GM23338 (cell line): ENCODE results near the gene RNASE8. TPM values are rescaled to one million over a fixed set of nuclear protein-coding genes. Genes with fewer than 3 reads are reported as not detected.

ENCODE experiments used
- ATAC-seq: fragments of 200-7000 bp; cut with Tn5 transposase; 3 replicates; pipeline ENCODE4 v1.9.1; 2020
- DNase-seq: peaks from one replicate; pipeline ENCODE4 v3.0.0-alpha.2; 2015; ENCODE audit warnings: low spot score
- H2AFZ ChIP-seq: fragments of 200-600 bp; sonication (generic); 2 replicates; pipeline ENCODE4 v1.8.0; 2016; ENCODE audit warnings: antibody characterized with exemption, mild to moderate bottlenecking, moderate library complexity
- H3F3A ChIP-seq: fragments of 200-600 bp; sonication (generic); replicated peaks from 2 replicates; pipeline ENCODE4 v1.8.0; 2017; ENCODE audit warnings: antibody characterized with exemption, mixed run types, low read depth
- H3K27ac ChIP-seq: fragments of 200-600 bp; sonication (generic); 2 replicates; pipeline ENCODE4 v1.6.1; 2016; ENCODE audit warnings: low read depth
- H3K27me3 ChIP-seq: fragments of 200-600 bp; sonication (generic); 2 replicates; pipeline ENCODE4 v1.8.0; 2016; ENCODE audit warnings: mild to moderate bottlenecking, mixed run types, moderate library complexity; ENCODE audit not compliant: insufficient read depth
- H3K36me3 ChIP-seq: fragments of 200-600 bp; sonication (generic); 2 replicates; pipeline ENCODE4 v1.8.0; 2016; ENCODE audit warnings: mild to moderate bottlenecking; ENCODE audit not compliant: insufficient read depth
- H3K4me1 ChIP-seq: fragments of 200-600 bp; sonication (generic); 2 replicates; pipeline ENCODE4 v1.8.0; 2016; ENCODE audit warnings: mild to moderate bottlenecking, moderate library complexity; ENCODE audit not compliant: insufficient read depth
- H3K4me2 ChIP-seq: fragments of 200-600 bp; sonication (generic); 2 replicates; pipeline ENCODE4 v1.7.1; 2017; ENCODE audit warnings: mixed run types
- H3K4me3 ChIP-seq: fragments of 200-600 bp; sonication (generic); 2 replicates; pipeline ENCODE4 v1.6.1; 2016; ENCODE audit warnings: mixed run types
- H3K79me2 ChIP-seq: fragments of 200-600 bp; sonication (generic); replicated peaks from 2 replicates; pipeline ENCODE4 v1.8.0; 2017; ENCODE audit warnings: mild to moderate bottlenecking; ENCODE audit not compliant: insufficient read depth
- H3K9me2 ChIP-seq: fragments of 200-600 bp; sonication (generic); 2 replicates; pipeline ENCODE4 v1.8.0; 2017; ENCODE audit not compliant: insufficient read depth
- H4K20me1 ChIP-seq: fragments of 200-600 bp; sonication (generic); replicated peaks from 2 replicates; pipeline ENCODE4 v1.8.0; 2017; ENCODE audit warnings: mild to moderate bottlenecking; ENCODE audit not compliant: insufficient read depth
- H3K27ac Mint-ChIP-seq: 2 replicates; pipeline ENCODE4 v1.8.0; 2020; ENCODE audit warnings: inconsistent platforms, mild to moderate bottlenecking, moderate library complexity, mixed read lengths
- H3K27me3 Mint-ChIP-seq: 3 replicates; pipeline ENCODE4 v1.8.0; 2022; ENCODE audit warnings: low read depth, mild to moderate bottlenecking, moderate library complexity, mixed read lengths, inconsistent platforms; ENCODE audit not compliant: insufficient read depth, poor library complexity
- H3K36me3 Mint-ChIP-seq: 3 replicates; pipeline ENCODE4 v1.8.0; 2021; ENCODE audit warnings: low read depth, mild to moderate bottlenecking, inconsistent platforms, moderate library complexity, mixed read lengths
- H3K4me1 Mint-ChIP-seq: 3 replicates; pipeline ENCODE4 v1.8.0; 2020; ENCODE audit warnings: mild to moderate bottlenecking, inconsistent platforms, mixed read lengths
- H3K4me3 Mint-ChIP-seq: 3 replicates; pipeline ENCODE4 v1.8.0; 2021; ENCODE audit warnings: moderate library complexity, mild to moderate bottlenecking, inconsistent platforms, mixed read lengths
- H3K9me3 Mint-ChIP-seq: 3 replicates; pipeline ENCODE4 v1.8.0; 2020; ENCODE audit warnings: moderate library complexity, mild to moderate bottlenecking, inconsistent platforms, mixed read lengths
- JUNB ChIP-seq: IDR thresholded peaks from one replicate; pipeline ENCODE4 v1.6.1; 2016; ENCODE audit warnings: antibody characterized with exemption; ENCODE audit not compliant: unreplicated experiment
- POLR2AphosphoS5 ChIP-seq: IDR thresholded peaks from 2 replicates; pipeline ENCODE4 v1.6.1; 2016; ENCODE audit warnings: antibody characterized with exemption, low read depth
- STAT1 ChIP-seq: IDR thresholded peaks from one replicate; pipeline ENCODE4 v1.6.1; 2016; ENCODE audit warnings: antibody characterized with exemption; ENCODE audit not compliant: unreplicated experiment
- polyA plus RNA-seq: library from polyadenylated mRNA; unstranded; fragments of >200 nt; fragmentation: Nextera tagmentation; extraction: Ambion mirVana; gene quantifications from 2 replicates; pipeline ENCODE4 v1.2.1, GENCODE V29; 2016
- total RNA-seq: library from RNA; depleted of rRNA; stranded (reverse); fragments of >200 nt; shearing (Covaris generic); gene quantifications from 2 replicates; pipeline ENCODE4 v1.2.3, GENCODE V29; 2014
- TF ChIP-seq, protein P1 (sequence below), 2 experiments: fragments of 200-600 bp in 1 of 2; sonication (generic) in 1 of 2; conservative IDR thresholded peaks; 2 replicates each; pipeline versions ENCODE4 v1.5.1 to v1.6.1; 2016 to 2017; ENCODE audit warnings: antibody characterized with exemption in 2 of 2, low read depth in 2 of 2, mild to moderate bottlenecking in 2 of 2, moderate library complexity in 1 of 2
- TF ChIP-seq, protein P2 (sequence below): IDR thresholded peaks from 2 replicates; pipeline ENCODE4 v1.6.1; 2016; ENCODE audit warnings: antibody characterized with exemption

Gene RNASE8
- total and polyA plus RNA-seq, 2 experiments from 2014 or later = not detected

DNA sequence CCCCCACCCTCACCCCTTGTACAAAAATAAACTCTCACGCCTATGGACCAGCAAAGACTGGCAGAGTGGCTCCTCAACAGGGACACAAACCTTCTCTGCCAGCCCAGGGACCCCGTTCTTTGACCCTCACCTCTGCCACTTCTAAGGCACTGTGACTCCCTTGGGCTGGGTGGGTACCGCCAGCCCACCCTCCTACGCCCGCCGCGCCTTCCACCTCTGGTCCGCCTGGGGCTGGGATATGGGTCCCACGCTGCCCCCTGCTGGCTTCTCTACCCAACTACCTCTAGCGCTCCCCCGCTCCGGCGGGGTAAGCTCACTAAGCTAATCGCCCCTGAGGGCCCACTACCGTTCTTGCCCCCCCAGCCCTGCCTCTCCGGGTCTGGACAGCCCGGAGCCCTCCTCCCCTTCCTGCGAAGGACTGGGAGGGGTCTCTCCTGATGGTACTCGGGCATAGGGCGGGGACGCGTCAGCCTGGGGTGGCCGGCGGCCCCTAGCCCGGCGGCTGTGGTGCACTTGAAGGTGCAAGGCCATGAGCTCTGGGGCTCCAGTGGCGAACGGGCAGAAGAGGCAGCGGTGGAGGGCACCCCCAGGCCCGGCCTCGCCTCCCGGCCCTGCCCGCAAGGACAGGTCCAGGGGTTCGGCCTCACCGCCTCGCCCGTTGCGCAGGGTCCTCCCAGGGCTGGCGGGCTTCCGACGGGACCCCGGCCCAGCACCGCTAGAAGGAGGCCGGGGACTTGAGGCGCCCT, 32.7 kb downstream of the RNASE8 start:
- peak; percentile 87 for DNase-seq
- Histone ChIP-seq H3K9me2 (no peaks in the 10 kb centered on the region), H3K4me2 (no peak overlapping the region), H3K4me3 (no peak overlapping the region), H3F3A (peaks cover 39% of the 10 kb centered on the region), H3K27ac (no peak overlapping the region), H2AFZ (no peak overlapping the region), H3K4me1 (peaks cover 31% of the 10 kb centered on the region), H4K20me1 (peaks cover 26% of the 10 kb centered on the region), H3K27me3 (no peaks in the 10 kb centered on the region), H3K79me2 (peaks cover 16% of the 10 kb centered on the region), H3K36me3 (peaks cover 22% of the 10 kb centered on the region)
- TF ChIP-seq JUNB (no peak), POLR2AphosphoS5 (peak; percentile 18; the same call in 1 of the 2 replicates)
- TF ChIP-seq, protein P1, sequence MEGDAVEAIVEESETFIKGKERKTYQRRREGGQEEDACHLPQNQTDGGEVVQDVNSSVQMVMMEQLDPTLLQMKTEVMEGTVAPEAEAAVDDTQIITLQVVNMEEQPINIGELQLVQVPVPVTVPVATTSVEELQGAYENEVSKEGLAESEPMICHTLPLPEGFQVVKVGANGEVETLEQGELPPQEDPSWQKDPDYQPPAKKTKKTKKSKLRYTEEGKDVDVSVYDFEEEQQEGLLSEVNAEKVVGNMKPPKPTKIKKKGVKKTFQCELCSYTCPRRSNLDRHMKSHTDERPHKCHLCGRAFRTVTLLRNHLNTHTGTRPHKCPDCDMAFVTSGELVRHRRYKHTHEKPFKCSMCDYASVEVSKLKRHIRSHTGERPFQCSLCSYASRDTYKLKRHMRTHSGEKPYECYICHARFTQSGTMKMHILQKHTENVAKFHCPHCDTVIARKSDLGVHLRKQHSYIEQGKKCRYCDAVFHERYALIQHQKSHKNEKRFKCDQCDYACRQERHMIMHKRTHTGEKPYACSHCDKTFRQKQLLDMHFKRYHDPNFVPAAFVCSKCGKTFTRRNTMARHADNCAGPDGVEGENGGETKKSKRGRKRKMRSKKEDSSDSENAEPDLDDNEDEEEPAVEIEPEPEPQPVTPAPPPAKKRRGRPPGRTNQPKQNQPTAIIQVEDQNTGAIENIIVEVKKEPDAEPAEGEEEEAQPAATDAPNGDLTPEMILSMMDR (conservative IDR thresholded peaks at IDR 0.05; ENCODE audit: low read depth in 2 of 2) = peak; percentile 66 to 71
- TF ChIP-seq, protein P2, sequence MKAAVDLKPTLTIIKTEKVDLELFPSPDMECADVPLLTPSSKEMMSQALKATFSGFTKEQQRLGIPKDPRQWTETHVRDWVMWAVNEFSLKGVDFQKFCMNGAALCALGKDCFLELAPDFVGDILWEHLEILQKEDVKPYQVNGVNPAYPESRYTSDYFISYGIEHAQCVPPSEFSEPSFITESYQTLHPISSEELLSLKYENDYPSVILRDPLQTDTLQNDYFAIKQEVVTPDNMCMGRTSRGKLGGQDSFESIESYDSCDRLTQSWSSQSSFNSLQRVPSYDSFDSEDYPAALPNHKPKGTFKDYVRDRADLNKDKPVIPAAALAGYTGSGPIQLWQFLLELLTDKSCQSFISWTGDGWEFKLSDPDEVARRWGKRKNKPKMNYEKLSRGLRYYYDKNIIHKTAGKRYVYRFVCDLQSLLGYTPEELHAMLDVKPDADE = no peak
- H3K27ac Mint-ChIP-seq = peak overlapping the region; percentile 52; the same call in 1 of the 2 replicates
- H3K36me3 Mint-ChIP-seq = peaks cover 77% of the 10 kb centered on the region
- H3K9me3 Mint-ChIP-seq = peaks cover 11% of the 10 kb centered on the region; the same call in 2 of the 3 replicates
- H3K4me1 Mint-ChIP-seq = peaks cover 63% of the 10 kb centered on the region
- H3K27me3 Mint-ChIP-seq = peaks cover 40% of the 10 kb centered on the region
- peak; percentile 28 for ATAC-seq
- H3K4me3 Mint-ChIP-seq = no peak overlapping the region; the same call in 2 of the 3 replicates

DNA sequence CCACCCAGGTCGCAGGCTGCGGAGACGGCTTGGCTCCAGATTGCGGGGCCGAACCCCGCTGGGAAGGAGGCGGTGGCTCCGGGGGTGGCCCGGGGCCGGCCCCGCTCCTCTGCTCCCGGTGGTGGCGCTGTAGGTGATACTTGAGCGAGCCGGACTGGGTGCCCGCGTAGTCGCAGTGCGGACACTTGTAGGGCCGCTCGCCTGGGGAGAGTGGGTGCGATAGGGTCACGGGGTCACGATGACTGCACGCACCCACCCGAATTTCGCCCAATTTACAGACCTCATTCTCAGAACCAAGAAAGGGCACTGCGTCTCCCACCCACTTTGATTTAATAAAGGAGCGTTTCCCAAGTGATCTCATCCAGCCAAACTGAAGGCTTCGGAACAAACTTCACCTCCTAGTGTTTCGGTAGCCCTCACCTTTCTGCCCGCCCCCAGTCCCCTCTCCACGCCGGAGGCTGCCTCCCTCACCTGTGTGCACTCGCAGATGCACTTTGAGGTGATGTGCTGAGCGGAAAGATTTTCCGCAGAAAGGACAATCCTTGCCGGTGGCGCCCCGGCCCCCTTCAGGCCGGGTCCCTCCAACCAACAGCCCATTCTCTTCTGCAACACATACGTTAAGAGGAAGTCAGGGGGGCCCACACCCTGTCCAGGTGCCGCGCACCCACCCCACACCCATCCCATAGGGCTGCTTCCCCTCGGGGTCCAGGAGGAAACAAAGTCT, 33.5 kb downstream of the RNASE8 start:
- Histone ChIP-seq H3K9me2 (no peaks in the 10 kb centered on the region), H3K36me3 (peaks cover 22% of the 10 kb centered on the region), H3K4me3 (no peak overlapping the region), H3K4me1 (peaks cover 36% of the 10 kb centered on the region), H3K79me2 (peaks cover 22% of the 10 kb centered on the region), H3F3A (peaks cover 40% of the 10 kb centered on the region), H4K20me1 (peaks cover 26% of the 10 kb centered on the region), H3K27ac (peak overlapping the region; percentile 73), H3K27me3 (no peaks in the 10 kb centered on the region), H2AFZ (no peak overlapping the region), H3K4me2 (no peak overlapping the region)
- H3K9me3 Mint-ChIP-seq = peaks cover 11% of the 10 kb centered on the region; the same call in 2 of the 3 replicates
- H3K4me1 Mint-ChIP-seq = peaks cover 67% of the 10 kb centered on the region
- H3K27me3 Mint-ChIP-seq = peaks cover 42% of the 10 kb centered on the region
- no peak for TF ChIP-seq STAT1
- TF ChIP-seq, protein P1 (conservative IDR thresholded peaks at IDR 0.05; ENCODE audit: low read depth in 2 of 2) = peak in 1 of 2 experiments; percentile 8; a peak in 1 of 4 replicates
- peak overlapping the region; percentile 82 for H3K27ac Mint-ChIP-seq
- H3K36me3 Mint-ChIP-seq = peaks cover 70% of the 10 kb centered on the region
- no peak for ATAC-seq
- H3K4me3 Mint-ChIP-seq = peak overlapping the region; percentile 59; the same call in 1 of the 3 replicates
- DNase-seq = no peak
